Raji (cell line): ENCODE data around the gene DNAJB4.

Experiments
- POLR2A ChIP-seq: IDR thresholded peaks from 2 replicates; pipeline ENCODE4 v1.6.1; 2011; ENCODE audit warnings: low read depth, low read length, control low read depth; ENCODE audit not compliant: insufficient read depth

Gene DNAJB4

GRCh38 chr1:78047106-78047505 is 42.4 kb downstream of the DNAJB4 start:
- no peak for TF ChIP-seq POLR2A

DNA sequence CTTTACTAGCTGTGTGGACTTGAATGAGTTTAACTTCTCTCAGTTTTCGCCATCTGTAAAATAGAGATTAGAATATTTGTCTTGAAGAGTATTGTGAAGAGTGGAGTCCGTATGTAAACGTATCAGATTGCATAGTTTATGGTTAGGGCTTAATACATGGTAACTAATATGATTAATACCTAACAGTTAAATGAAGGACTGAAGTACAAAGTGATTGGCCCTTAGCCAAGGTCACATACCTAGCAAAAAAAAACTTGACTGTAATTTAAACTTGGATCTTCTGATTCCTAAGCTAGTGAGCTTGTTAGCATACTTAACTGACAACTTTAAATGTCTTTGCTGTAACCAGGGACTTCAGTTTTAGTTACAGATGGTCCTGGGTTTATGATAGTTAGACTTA is 42.9 kb downstream of the DNAJB4 start:
- no peak for TF ChIP-seq POLR2A

GRCh38 chr1:78048446-78048845 is 43.7 kb downstream of the DNAJB4 start:
- no peak for TF ChIP-seq POLR2A

- no peak for TF ChIP-seq POLR2A
Measured at GRCh38 chr1:78049396-78049795, 44.7 kb downstream of the DNAJB4 start.

DNA sequence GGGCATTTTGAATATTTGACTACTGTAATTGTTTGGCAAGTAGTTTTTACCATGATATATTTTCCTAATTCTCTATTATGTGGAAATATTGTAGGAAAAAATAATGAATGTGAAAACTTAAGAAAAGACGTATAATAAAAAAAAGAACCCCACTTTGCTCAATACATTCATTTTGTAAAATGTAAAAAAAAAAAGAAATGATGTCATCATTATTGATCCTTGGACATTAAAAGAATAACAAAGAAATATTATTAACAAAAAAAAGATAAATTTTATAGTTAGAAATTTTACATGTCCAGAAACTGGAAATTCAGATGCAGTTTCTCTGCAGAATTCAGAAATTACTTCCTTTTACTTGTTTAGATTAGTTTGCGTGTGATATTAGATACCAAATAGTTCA is 46.3 kb downstream of the DNAJB4 start:
- no peak for TF ChIP-seq POLR2A

DNA sequence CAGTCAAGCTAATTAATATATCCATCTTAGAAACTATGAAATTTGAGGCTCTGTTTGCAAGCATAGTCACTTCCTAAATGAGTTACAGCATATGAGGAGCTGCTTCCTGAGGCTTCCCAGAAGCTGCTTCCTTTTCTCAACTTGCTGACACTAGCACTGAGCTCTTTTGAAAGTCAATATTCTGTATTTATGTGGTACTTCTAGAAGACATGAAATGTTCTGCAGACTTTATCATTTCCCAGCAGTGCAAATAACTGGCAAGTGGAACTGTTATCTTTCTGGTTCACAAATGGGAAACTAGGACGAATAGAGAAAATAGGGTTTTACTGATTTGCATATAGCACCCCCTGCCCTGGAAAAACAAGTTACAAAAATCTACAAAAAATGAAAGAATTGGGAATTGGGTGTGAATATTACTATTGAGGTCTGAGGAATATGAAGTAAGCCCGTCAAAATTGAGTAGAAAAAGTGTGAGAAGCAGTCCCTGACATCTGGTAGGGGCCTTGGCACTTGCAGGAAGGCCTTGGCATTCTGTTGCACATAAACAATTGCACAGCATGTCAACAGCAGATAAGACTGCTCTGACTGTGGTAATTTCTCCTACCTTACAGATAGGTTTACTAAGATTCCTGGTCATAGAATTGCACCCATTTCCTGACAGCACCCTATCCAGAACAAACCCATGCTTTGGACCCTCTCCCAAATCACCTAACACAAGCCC is 48.1 kb downstream of the DNAJB4 start:
- TF ChIP-seq POLR2A: no peak

GRCh38 chr1:78053498-78053897 is 48.8 kb downstream of the DNAJB4 start:
- no peak for TF ChIP-seq POLR2A

GRCh38 chr1:78054559-78054958 is 49.8 kb downstream of the DNAJB4 start:
- TF ChIP-seq POLR2A: no peak

GRCh38 chr1:78054972-78055371 is 50.2 kb downstream of the DNAJB4 start:
- TF ChIP-seq POLR2A: no peak

GRCh38 chr1:78055565-78056132 is 50.9 kb downstream of the DNAJB4 start:
- no peak for TF ChIP-seq POLR2A

- no peak for TF ChIP-seq POLR2A
Measured at GRCh38 chr1:78058670-78059069, 53.9 kb downstream of the DNAJB4 start.

GRCh38 chr1:78060857-78061563 is 56.3 kb downstream of the DNAJB4 start:
- no peak for TF ChIP-seq POLR2A

- TF ChIP-seq POLR2A: no peak
Measured at GRCh38 chr1:78061825-78062523, 57.2 kb downstream of the DNAJB4 start.
